ENCODE results near the gene IKZF3.

DNA sequence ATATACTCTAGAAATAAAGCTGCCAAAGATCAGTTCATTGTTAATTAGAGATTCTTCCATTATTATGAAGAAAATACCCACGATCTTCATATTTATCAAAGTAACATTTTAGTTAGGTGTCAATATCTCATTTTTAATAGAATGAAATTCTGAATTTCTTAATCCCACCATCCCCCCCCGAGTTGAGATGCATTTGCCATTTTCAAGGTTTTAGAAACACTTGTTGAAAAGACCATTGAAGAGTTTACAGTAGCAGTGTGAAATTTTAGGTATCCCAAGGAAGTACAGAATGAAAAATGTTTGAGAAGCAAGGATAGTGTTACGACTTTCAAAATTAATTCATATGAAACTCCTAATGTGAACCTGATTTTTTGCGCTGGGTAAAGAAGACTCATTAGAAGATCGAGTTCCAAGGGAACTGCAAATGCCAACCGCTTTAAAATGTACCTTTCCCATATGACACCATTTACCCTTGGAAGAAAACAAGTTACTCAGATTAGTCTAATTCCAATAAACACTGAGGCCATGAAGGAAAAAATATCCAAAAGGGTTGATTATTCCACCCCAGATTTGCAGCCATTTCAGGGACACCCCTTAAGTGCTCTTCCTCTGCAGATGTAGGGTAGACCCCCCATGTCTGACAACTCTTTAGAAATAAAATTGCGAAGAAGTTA lies 731 bp downstream of the IKZF3 start:
- no peak for TF ChIP-seq EZH2 (IDR thresholded peaks at IDR 0.05; ENCODE audit: insufficient read depth, low read length)
- TF ChIP-seq, protein P1, sequence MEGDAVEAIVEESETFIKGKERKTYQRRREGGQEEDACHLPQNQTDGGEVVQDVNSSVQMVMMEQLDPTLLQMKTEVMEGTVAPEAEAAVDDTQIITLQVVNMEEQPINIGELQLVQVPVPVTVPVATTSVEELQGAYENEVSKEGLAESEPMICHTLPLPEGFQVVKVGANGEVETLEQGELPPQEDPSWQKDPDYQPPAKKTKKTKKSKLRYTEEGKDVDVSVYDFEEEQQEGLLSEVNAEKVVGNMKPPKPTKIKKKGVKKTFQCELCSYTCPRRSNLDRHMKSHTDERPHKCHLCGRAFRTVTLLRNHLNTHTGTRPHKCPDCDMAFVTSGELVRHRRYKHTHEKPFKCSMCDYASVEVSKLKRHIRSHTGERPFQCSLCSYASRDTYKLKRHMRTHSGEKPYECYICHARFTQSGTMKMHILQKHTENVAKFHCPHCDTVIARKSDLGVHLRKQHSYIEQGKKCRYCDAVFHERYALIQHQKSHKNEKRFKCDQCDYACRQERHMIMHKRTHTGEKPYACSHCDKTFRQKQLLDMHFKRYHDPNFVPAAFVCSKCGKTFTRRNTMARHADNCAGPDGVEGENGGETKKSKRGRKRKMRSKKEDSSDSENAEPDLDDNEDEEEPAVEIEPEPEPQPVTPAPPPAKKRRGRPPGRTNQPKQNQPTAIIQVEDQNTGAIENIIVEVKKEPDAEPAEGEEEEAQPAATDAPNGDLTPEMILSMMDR (IDR thresholded peaks at IDR 0.05; ENCODE audit: insufficient read depth, low read depth, low read length) = no peak
